CD4-positive, alpha-beta T cell treated with Interleukin-6 for 4 hours (primary cell): ENCODE measurements around the gene ZNF593.

Source experiments
- DNase-seq: peaks from one replicate; pipeline ENCODE4 v3.0.0-alpha.2; 2020; ENCODE audit warnings: mixed read lengths

Gene ZNF593

DNA sequence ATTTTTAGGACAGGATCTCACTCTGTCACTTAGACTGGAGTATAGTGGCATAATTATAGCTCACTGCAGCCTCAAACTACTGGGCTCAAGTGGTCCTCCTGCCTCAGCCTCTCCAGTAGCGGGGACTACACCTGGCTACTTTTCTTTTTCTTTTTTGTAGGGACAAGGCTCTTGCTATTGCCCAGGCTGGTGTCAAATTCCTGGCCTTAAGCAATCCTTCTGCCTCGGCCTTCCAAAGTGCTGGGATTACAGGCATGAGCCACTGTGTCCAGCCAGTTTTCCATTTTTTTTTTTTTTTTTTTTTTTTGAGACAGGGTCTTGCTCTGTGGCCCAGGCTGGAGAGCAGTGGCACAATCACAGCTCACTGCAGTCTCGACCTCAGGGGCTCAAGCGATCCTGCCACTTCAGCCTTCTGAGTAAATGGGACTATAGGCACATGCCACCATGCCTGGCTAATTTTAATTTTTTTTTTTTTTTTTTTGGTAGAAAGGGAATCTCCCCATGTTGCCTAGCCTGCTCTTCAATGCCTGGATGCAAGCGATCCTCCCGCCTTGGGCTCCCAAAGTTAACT lies 43.7 kb downstream of the ZNF593 start:
- DNase-seq: no peak

DNA sequence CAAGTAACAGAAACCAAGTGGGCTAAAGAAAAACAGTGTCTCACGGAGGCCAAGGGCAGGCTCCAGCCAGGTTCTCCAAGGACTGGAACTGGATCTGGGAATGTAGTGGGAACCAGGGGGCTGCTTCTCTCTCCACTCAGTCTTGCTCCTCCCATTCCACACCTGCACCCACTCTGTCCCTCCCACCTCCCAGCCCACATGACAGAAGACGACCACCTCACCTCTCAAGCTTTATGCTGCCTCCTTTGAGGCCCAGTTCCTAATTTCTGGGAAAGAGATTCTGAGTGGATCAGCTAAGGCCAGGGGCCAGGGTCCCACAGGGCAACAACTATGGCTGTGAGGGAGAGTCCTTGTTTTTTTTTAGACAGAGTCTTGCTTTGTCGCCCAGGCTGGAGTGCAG lies 45.5 kb downstream of the ZNF593 start:
- no peak for DNase-seq

DNA sequence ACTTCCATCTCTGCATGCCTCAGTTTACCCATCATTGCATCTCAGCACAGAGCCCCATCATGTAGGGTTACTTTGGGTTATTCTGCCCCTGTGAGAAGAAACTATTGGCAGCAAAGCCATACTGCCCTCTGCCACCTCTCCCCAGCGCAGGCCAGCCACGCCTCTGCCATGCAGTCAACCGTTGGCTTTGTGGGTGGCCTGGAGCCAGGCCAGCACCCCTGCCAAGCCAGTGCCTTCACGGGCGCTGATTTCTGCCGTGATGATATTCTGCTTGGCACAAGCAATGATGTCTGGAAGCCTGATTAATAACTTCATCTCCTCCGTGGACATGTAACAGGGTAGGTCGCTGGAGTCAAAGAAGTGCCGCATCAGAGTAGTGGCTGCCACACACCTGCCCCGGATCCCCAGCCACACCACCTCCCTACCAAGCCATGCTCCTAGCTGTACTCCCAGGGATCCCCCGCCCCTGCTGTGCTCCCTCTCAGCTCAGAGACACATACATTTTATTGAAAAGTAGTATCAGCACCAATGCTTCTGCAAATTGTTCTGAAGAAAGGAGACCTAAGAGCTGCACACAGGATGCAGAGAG lies 49.3 kb downstream of the ZNF593 start:
- DNase-seq: no peak
